Measurements from ENCODE around the gene CCND3.
"Not testable (repeated sequence)": the region's sequence is repeated elsewhere in the genome, so short reads cannot be mapped to it uniquely, and the experiment has no call there.

The CCND3 gene

GRCh38 chr6:41947581-41948220 is 6.1 kb upstream of the CCND3 start:
- DNase-seq, result no peak

- no peak for DNase-seq
Observed at GRCh38 chr6:41943456-41943855, 1.8 kb upstream of the CCND3 start.

- DNase-seq, result not testable (repeated sequence)
Observed at GRCh38 chr6:41942882-41943281, 1.3 kb upstream of the CCND3 start.

- DNase-seq, result no peak
Observed at GRCh38 chr6:41942067-41942851, 651 bp upstream of the CCND3 start.

GRCh38 chr6:41940759-41941279 is 789 bp downstream of the CCND3 start:
- DNase-seq, result peak; percentile 76

GRCh38 chr6:41939848-41940758 is 1.5 kb downstream of the CCND3 start:
- DNase-seq, result peak; percentile 66

GRCh38 chr6:41939176-41939847 is 2.3 kb downstream of the CCND3 start:
- peak; percentile 75 for DNase-seq

- no peak for DNase-seq
Observed at GRCh38 chr6:41938590-41939175, 2.9 kb downstream of the CCND3 start.

- peak; percentile 61 for DNase-seq
Observed at GRCh38 chr6:41937861-41938574, 3.6 kb downstream of the CCND3 start.

GRCh38 chr6:41937472-41937860 is 4.1 kb downstream of the CCND3 start:
- DNase-seq, result no peak

GRCh38 chr6:41936073-41936837 is 5.4 kb downstream of the CCND3 start:
- DNase-seq, result peak; percentile 95

GRCh38 chr6:41935685-41936072 is 5.9 kb downstream of the CCND3 start:
- no peak for DNase-seq

- no peak for DNase-seq
Observed at GRCh38 chr6:41935193-41935574, 6.4 kb downstream of the CCND3 start.

- DNase-seq, result no peak
Observed at GRCh38 chr6:41934278-41935192, 7.1 kb downstream of the CCND3 start.

GRCh38 chr6:41932378-41932777 is 9.2 kb downstream of the CCND3 start:
- DNase-seq, result no peak

GRCh38 chr6:41931792-41932191 is 9.8 kb downstream of the CCND3 start:
- no peak for DNase-seq

- DNase-seq, result no peak
Observed at GRCh38 chr6:41929924-41930323, 11.7 kb downstream of the CCND3 start.

GRCh38 chr6:41927253-41927652 is 14.4 kb downstream of the CCND3 start:
- DNase-seq, result no peak

GRCh38 chr6:41922154-41922553 is 19.5 kb downstream of the CCND3 start:
- no peak for DNase-seq

- DNase-seq, result no peak
Observed at GRCh38 chr6:41921712-41921998, 20.0 kb downstream of the CCND3 start.
